Adrenal gland (tissue), 12 donors: Measurements from ENCODE around the gene ABCD1. TPM values are rescaled to one million over a fixed set of nuclear protein-coding genes. Genes with fewer than 3 reads are reported as not detected.

Experiments
- DNase-seq, 7 donors: peaks; one replicate each; pipeline ENCODE4 v3.0.0-alpha.2; 2019 to 2020
- H3K27ac ChIP-seq, 5 donors: fragments of 200-600 bp; sonication (generic) in 4 of 5; 1 replicate in 3 of 5; 2 replicates in 2 of 5; pipeline versions ENCODE4 v1.5.1 to v1.8.0; 2016 to 2020; ENCODE audit warnings: mild to moderate bottlenecking in 1 of 5
- H3K27me3 ChIP-seq: fragments of 200-600 bp; 2 replicates; pipeline ENCODE4 v1.8.0; 2021
- H3K36me3 ChIP-seq, 2 donors: fragments of 200-600 bp; replicated peaks in 1 of 2; 1 replicate in 1 of 2; 2 replicates in 1 of 2; pipeline versions ENCODE4 v1.5.1 to v1.8.0; 2018 to 2022
- H3K4me1 ChIP-seq, 2 donors: fragments of 200-600 bp; replicated peaks in 1 of 2; 1 replicate in 1 of 2; 2 replicates in 1 of 2; pipeline versions ENCODE4 v1.5.1 to v1.8.0; 2018 to 2021
- H3K4me3 ChIP-seq, 4 donors: fragments of 200-600 bp; sonication (generic) in 3 of 4; one replicate each; pipeline ENCODE4 v1.5.1; 2016 to 2018
- H3K9me3 ChIP-seq, 3 donors: fragments of 200-600 bp; sonication (generic) in 1 of 3; replicated peaks in 1 of 3; 1 replicate in 2 of 3; 2 replicates in 1 of 3; pipeline versions ENCODE4 v1.5.1 to v1.8.0; 2016 to 2021
- CTCF ChIP-seq, 6 experiments: fragments of 450-650 bp in 4 of 6; fragments of 200-600 bp in 2 of 6; sonication (generic) in 1 of 6; IDR thresholded peaks; 1 replicate in 5 of 6; 2 replicates in 1 of 6; pipeline versions ENCODE4 v1.5.1 to v1.8.0; 2016 to 2021; ENCODE audit warnings: antibody characterized with exemption in 6 of 6, mild to moderate bottlenecking in 2 of 6, moderate library complexity in 1 of 6
- POLR2A ChIP-seq, 2 donors: fragments of 450-650 bp; IDR thresholded peaks; one replicate each; pipeline ENCODE4 v1.6.1; 2017; ENCODE audit warnings: antibody characterized with exemption in 2 of 2, mild to moderate bottlenecking in 2 of 2, moderate library complexity in 1 of 2
- WGBS, 4 donors: extraction: QIAGEN DNeasy Blood & Tissue Kit in 2 of 4; methylation state at CpG; one replicate each; pipeline versions ENCODE4 v1.1.5 to v1.1.7; 2013 to 2017; 5-methylcytosine and 5-hydroxymethylcytosine counted together
- intact Hi-C, 2 donors: fragments of 100-400 bp; cut with DNase I; formaldehyde crosslinking; loops; one replicate each; pipeline versions ENCODE4 v1.14.1 to v1.15.0; 2022 to 2023
- polyA plus RNA-seq, 3 donors: library from polyadenylated mRNA; stranded (reverse); fragments of 200-250 nt in 2 of 3; fragments of 350-450 nt in 1 of 3; fragmentation: Illumina TruSeq in 1 of 3; extraction: RNeasy Lipid Tissue Mini Kit (QIAGEN cat#74804) in 1 of 3; gene quantifications; one replicate each; pipeline ENCODE4 v1.2.3, GENCODE V29; 2013 to 2014
- total RNA-seq, 9 donors: library from RNA; depleted of rRNA in 4 of 9; stranded (reverse); fragments of >200 nt in 4 of 9; fragments of 120-200 nt in 1 of 9; fragmentation: NEBNext Ultra II Directional in 1 of 9; extraction: Animal tissue kit (Norgen Biotek cat#: 25700) in 1 of 9; gene quantifications; one replicate each; pipeline versions ENCODE4 v1.1.0 to v1.2.4, GENCODE V29; 2013 to 2023
- donor health status: healthy with polysubstance abuse.
- donor health status: Bipolar disorder and iron deficiency.
- donor health status: DM: yes; HTN: yes; CAD: no.
- donor health status: DM: no; HTN: no; CAD: no.
- donor health status: DM: no; HTN: no; CAD: no.
- donor health status: DM: yes; HTN: yes; CAD: no.

ABCD1 gene
- total and polyA plus RNA-seq, 12 donors = 29.6 to 78.0 (median 50.4) TPM

GRCh38 chrX:153687121-153688039, 37.3 kb upstream of the ABCD1 start, which contains the start of gene SLC6A8:
Gene SLC6A8, plus strand, starts transcription at chrX:153687926. Its CDS starts 649 bp downstream, at chrX:153688575.
- WGBS, 4 donors = 3 to 28% (median 23%) methylated on average over 31 to 32 of the region's 66 CpGs; no CpG with 5 or more reads in 1 of the 4 donors
- Histone ChIP-seq H3K36me3 (no peaks in the 10 kb centered on the region), H3K27ac (peak within 1 kb of the TSS in 3 of 5 donors; percentile 70 to 84 (median 74)), H3K4me3 (peak within 1 kb of the TSS in 1 of 4 donors; percentile 57), H3K4me1 (no peaks in the 10 kb centered on the region), H3K9me3 (no peaks in the 10 kb centered on the region), H3K27me3 (peaks cover 9% of the 10 kb centered on the region)
- intact Hi-C loops = no loop called here
- DNase-seq = peak; percentile 69 to 80 (median 75)
- TF ChIP-seq POLR2A (IDR thresholded peaks at IDR 0.05) (peak; percentile 78 to 83), CTCF (IDR thresholded peaks at IDR 0.05) (peak in 2 of 6 experiments; percentile 8 to 32)

- Histone ChIP-seq H3K4me1 (no peaks in the 10 kb centered on the region), H3K27me3 (peaks cover 9% of the 10 kb centered on the region), H3K36me3 (no peaks in the 10 kb centered on the region), H3K9me3 (no peaks in the 10 kb centered on the region), H3K27ac (peak overlapping the region in 1 of 5 donors; percentile 84), H3K4me3 (no peak overlapping the region)
- WGBS, 4 donors = 1 to 40% (median 18%) methylated on average over 1 to 39 of the region's 69 CpGs; no CpG with 5 or more reads in 1 of the 4 donors
- TF ChIP-seq CTCF (IDR thresholded peaks at IDR 0.05) = no peak
- no peak for TF ChIP-seq POLR2A (IDR thresholded peaks at IDR 0.05)
- intact Hi-C loops = no loop called here
- no peak for DNase-seq
Observed at GRCh38 chrX:153688071-153688470, 36.6 kb upstream of the ABCD1 start.

DNA sequence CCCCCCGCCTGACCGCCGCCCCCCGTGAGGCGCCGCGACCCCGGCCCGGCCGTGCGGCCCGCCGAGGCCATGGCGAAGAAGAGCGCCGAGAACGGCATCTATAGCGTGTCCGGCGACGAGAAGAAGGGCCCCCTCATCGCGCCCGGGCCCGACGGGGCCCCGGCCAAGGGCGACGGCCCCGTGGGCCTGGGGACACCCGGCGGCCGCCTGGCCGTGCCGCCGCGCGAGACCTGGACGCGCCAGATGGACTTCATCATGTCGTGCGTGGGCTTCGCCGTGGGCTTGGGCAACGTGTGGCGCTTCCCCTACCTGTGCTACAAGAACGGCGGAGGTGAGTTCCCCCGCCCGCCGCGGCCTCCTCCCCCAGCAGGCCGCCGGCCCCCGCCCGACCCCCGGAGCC, 36.1 kb upstream of the ABCD1 start:
- peak overlapping the region in 3 of 5 donors; percentile 70 to 84 (median 74) for H3K27ac ChIP-seq

More for the DNA sequence above, 36.1 kb upstream of the ABCD1 start:
- TF ChIP-seq POLR2A (IDR thresholded peaks at IDR 0.05) = no peak
- TF ChIP-seq CTCF (IDR thresholded peaks at IDR 0.05) = no peak
- Histone ChIP-seq H3K4me1 (no peaks in the 10 kb centered on the region), H3K27me3 (peaks cover 9% of the 10 kb centered on the region), H3K4me3 (peak overlapping the region in 1 of 4 donors; percentile 57), H3K9me3 (no peaks in the 10 kb centered on the region), H3K36me3 (no peaks in the 10 kb centered on the region)
- DNase-seq = no peak
- 1 to 44% methylated on average over 36 to 50 of the region's 57 CpGs; no CpG with 5 or more reads in 2 of the 4 donors for whole genome bisulfite sequencing, 4 donors
- intact Hi-C loops = no loop called here
